Astrocyte of the hippocampus (primary cell): Measurements from ENCODE around the gene LY6G5C.

Experiments used
- DNase-seq: peaks from one replicate; pipeline ENCODE4 v3.0.0; 2011; ENCODE audit warnings: low read depth, low spot score

The LY6G5C gene

GRCh38 chr6:31691564-31692108, 10.8 kb upstream of the LY6G5C start:
- no peak for DNase-seq

- DNase-seq: no peak
Measured at GRCh38 chr6:31691078-31691463, 10.2 kb upstream of the LY6G5C start.

- no peak for DNase-seq
Measured at GRCh38 chr6:31690231-31691077, 9.6 kb upstream of the LY6G5C start.

- no peak for DNase-seq
Measured at GRCh38 chr6:31689249-31690110, 8.6 kb upstream of the LY6G5C start.

- no peak for DNase-seq
Measured at GRCh38 chr6:31687860-31688693, 7.2 kb upstream of the LY6G5C start.

- DNase-seq: no peak
Measured at GRCh38 chr6:31687321-31687720, 6.5 kb upstream of the LY6G5C start.

- no peak for DNase-seq
Measured at GRCh38 chr6:31686483-31686882, 5.6 kb upstream of the LY6G5C start.

- DNase-seq: no peak
Measured at GRCh38 chr6:31683591-31683990, 2.7 kb upstream of the LY6G5C start.

GRCh38 chr6:31681135-31681671, 336 bp upstream of the LY6G5C start:
- DNase-seq: peak; percentile 59

- no peak for DNase-seq
Measured at GRCh38 chr6:31677955-31678354, 2.9 kb downstream of the LY6G5C start.

- no peak for DNase-seq
Measured at GRCh38 chr6:31676904-31677303, 4.0 kb downstream of the LY6G5C start.

- DNase-seq: no peak
Measured at GRCh38 chr6:31676322-31676903, 4.5 kb downstream of the LY6G5C start.

- no peak for DNase-seq
Measured at GRCh38 chr6:31669676-31670075, 11.2 kb downstream of the LY6G5C start, which contains the start of gene LY6G5B. Gene LY6G5B, plus strand, starts transcription at chr6:31669976. Its CDS starts 975 bp downstream, at chr6:31670951.

GRCh38 chr6:31666337-31666965, 14.4 kb downstream of the LY6G5C start:
- DNase-seq: no peak

GRCh38 chr6:31665501-31666336, 15.1 kb downstream of the LY6G5C start, which contains the start of gene CSNK2B:
Gene CSNK2B, plus strand, starts transcription at chr6:31666080. Its CDS starts 752 bp downstream, at chr6:31666832.
- DNase-seq: peak; percentile 99

- peak; percentile 93 for DNase-seq
Measured at GRCh38 chr6:31664790-31665500, 15.9 kb downstream of the LY6G5C start, which contains the start of gene GPANK1. Gene GPANK1, minus strand, starts transcription at chr6:31664997. Its CDS starts 519 bp downstream, at chr6:31664478.

- DNase-seq: peak; percentile 71
Measured at GRCh38 chr6:31663961-31664789, 16.7 kb downstream of the LY6G5C start.
